Activated CD8-positive, alpha-beta memory T cell treated with anti-CD3 and anti-CD28 coated beads for 48 hours (primary cell): Measurements from ENCODE around the gene AGO3.

Experiments
- DNase-seq, 3 experiments: peaks; one replicate each; pipeline ENCODE4 v3.0.0-alpha.2; 2020; ENCODE audit warnings: low read depth in 2 of 3, low spot score in 2 of 3

Gene AGO3

DNA sequence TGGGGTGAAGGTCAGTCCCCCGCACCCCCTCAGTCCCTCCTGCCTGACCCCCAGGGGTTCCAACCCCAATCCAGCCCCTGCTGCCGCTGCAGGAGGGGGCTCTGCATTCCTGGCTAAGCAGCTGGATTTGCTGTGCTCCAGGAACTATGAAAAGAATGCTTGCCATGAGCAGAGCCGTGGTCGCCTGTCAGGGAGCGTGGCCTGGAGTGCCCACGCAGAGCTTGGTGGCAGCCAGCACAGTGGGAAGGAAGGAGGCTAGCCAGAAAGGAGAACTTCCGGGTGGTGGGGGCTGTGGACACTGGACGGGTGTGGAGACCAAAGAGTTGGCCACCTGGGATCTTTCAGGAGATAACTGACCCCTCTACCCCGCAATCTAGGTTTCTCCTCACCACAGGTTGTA, 188.6 kb downstream of the AGO3 start:
- no peak for DNase-seq
